ENCODE data around the gene STK36. TPM values are rescaled to one million over a fixed set of nuclear protein-coding genes. Genes with fewer than 3 reads are reported as not detected.
A peak's percentile ranks its signal among the peaks of the same experiment; 100 is the strongest.

Gene STK36
- total RNA-seq, 6 experiments from 2014 or later, result 9.2 to 14.0 (median 12.7) TPM

DNA sequence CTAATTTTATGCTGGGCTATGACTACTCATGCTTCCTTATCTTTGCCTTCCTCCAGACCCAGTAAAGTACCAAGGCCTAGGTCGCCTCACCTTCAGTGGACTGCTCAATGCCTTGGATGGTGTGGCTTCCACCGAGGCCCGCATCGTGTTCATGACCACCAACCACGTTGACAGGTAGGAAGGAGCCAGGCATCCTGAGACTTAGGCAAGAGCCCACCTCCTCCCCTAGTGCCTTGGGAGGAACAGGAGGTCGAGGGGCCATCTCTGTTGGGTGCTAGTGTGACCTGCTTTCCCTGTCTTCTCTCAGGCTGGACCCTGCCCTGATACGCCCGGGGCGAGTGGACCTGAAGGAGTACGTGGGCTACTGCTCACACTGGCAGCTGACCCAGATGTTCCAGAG is 9.1 kb upstream of the STK36 start:
- Histone ChIP-seq H3K27ac (no peak overlapping the region), H3K9me3 (no peaks in the 10 kb centered on the region), H3K36me3 (peaks cover 0 to 52% (median 20%) of the 10 kb centered on the region in 4 donors), H3K4me1 (peaks cover 0 to 17% (median 3%) of the 10 kb centered on the region in 4 donors), H3K4me3 (no peak overlapping the region), H3K27me3 (no peaks in the 10 kb centered on the region)
- no peak for DNase-seq
- intact Hi-C loops (cut with DNase I), result no loop called here
- 67% methylated on average over 1 of the region's 10 CpGs for WGBS (ENCODE audit: insufficient coverage, low coverage, low lambda C conversion rate, missing lambda C conversion rate)
- no peak for ATAC-seq
- TF ChIP-seq CTCF (IDR thresholded peaks at IDR 0.05) (no peak), POLR2A (IDR thresholded peaks at IDR 0.05) (no peak)

DNA sequence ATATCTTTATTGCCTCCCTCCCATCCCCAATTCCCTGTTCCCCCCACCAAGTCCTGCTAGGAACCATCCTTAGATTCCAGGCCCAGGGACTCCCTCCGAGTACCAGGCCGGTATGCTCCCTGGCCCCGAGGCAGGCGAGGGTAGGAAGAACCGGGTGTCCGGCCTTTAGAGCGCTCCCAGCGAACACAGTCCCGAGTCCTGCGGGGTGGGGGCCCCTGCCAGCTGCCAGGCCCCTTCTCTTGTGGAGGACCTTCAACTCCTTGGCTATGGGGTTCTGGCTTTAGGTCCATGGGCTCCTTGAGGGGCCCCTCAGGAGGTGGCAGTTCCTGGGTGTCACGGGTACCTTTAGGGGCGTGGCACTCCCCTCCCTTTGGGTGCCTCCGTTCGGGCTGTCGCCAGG is 8.0 kb upstream of the STK36 start:
- no peaks in the 10 kb centered on the region for H3K27me3 ChIP-seq
- H3K27ac ChIP-seq, result no peak overlapping the region
- DNase-seq, result no peak
- WGBS (ENCODE audit: insufficient coverage, low coverage, low lambda C conversion rate, missing lambda C conversion rate), result 90% methylated on average over 2 of the region's 15 CpGs
- H3K4me1 ChIP-seq, result peaks cover 0 to 7% (median 3%) of the 10 kb centered on the region in 4 donors
- no peak overlapping the region for H3K4me3 ChIP-seq
- TF ChIP-seq CTCF (IDR thresholded peaks at IDR 0.05) (no peak), POLR2A (IDR thresholded peaks at IDR 0.05) (no peak)
- no peak for ATAC-seq
- intact Hi-C loops (cut with DNase I), result no loop called here
- peaks cover 0 to 56% (median 24%) of the 10 kb centered on the region in 4 donors for H3K36me3 ChIP-seq
- H3K9me3 ChIP-seq, result no peaks in the 10 kb centered on the region

GRCh38 chr2:218664653-218665052 is 7.2 kb upstream of the STK36 start:
- H3K27ac ChIP-seq, result no peak overlapping the region
- WGBS (ENCODE audit: insufficient coverage, low coverage, low lambda C conversion rate, missing lambda C conversion rate), result 95% methylated on average over 4 of the region's 7 CpGs
- ATAC-seq (no peak), DNase-seq (no peak)
- no peak for TF ChIP-seq POLR2A (IDR thresholded peaks at IDR 0.05)
- no peak for TF ChIP-seq CTCF (IDR thresholded peaks at IDR 0.05)
- intact Hi-C loops (cut with DNase I), result no loop called here
- H3K4me3 ChIP-seq, result no peak overlapping the region
- H3K9me3 ChIP-seq, result no peaks in the 10 kb centered on the region
- peaks cover 0 to 7% (median 3%) of the 10 kb centered on the region in 4 donors for H3K4me1 ChIP-seq
- H3K36me3 ChIP-seq, result peaks cover 0 to 56% (median 24%) of the 10 kb centered on the region in 4 donors
- no peaks in the 10 kb centered on the region for H3K27me3 ChIP-seq

DNA sequence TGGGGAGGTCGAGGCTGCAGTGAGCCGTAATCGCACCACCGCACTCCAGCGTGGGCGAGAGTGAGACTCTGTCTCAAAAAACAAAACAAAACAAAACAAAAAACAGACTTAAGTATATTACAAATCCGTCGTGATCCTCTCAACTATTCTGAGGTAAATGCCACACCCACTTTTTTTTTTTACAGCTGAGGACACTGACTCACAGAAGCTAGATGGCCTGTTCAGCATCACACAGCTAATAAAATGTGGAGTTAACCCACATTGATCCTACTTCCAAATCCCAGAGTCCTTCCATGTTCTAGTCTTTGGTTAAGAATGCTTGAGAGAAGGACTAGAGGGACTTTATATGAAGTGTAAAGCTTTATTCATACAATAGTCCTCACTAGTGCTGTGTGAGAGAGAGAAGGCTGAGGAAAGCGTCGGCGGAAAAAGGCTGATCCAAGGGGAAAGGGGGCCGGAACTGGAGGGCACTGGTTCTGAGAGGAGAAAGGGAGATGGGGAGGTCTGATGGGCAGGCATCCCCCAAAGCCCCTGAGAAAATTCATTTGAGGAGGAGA is 711 bp upstream of the STK36 start:
- Histone ChIP-seq H3K4me1 (peaks cover 0 to 15% (median 4%) of the 10 kb centered on the region in 4 donors), H3K27me3 (no peaks in the 10 kb centered on the region), H3K36me3 (peaks cover 0 to 22% (median 11%) of the 10 kb centered on the region in 4 donors), H3K27ac (peak overlapping the region in 1 of 3 donors; percentile 30), H3K9me3 (no peaks in the 10 kb centered on the region), H3K4me3 (peak overlapping the region; percentile 58 to 90 (median 75))
- intact Hi-C loops (cut with DNase I), result no loop called here
- DNase-seq (no peak), ATAC-seq (no peak)
- no peak for TF ChIP-seq POLR2A (IDR thresholded peaks at IDR 0.05)
- TF ChIP-seq CTCF (IDR thresholded peaks at IDR 0.05), result no peak
- whole genome bisulfite sequencing (ENCODE audit: insufficient coverage, low coverage, low lambda C conversion rate, missing lambda C conversion rate), result 45% methylated on average over 12 of the region's 12 CpGs
